Left ventricle myocardium superior (tissue), 1 donor: ENCODE results near the gene NPIPA1. TPM values are rescaled to one million over a fixed set of nuclear protein-coding genes. Genes with fewer than 3 reads are reported as not detected.
A peak's percentile ranks its signal among the peaks of the same experiment; 100 is the strongest.
"Not testable (repeated sequence)": the region's sequence is repeated elsewhere in the genome, so short reads cannot be mapped to it uniquely, and the experiment has no call there.

ENCODE experiments used
- ATAC-seq: fragments of 200-7000 bp; cut with Tn5 transposase; one replicate; pipeline ENCODE4 v1.9.1; 2020; ENCODE audit warnings: mild to moderate bottlenecking, moderate library complexity
- DNase-seq: peaks from one replicate; pipeline ENCODE4 v3.0.0-alpha.2; 2020
- intact Hi-C: fragments of 100-400 bp; cut with micrococcal nuclease; formaldehyde crosslinking; loops from one replicate; pipeline ENCODE4 v1.11.0; 2022
- total RNA-seq: library from RNA; stranded (reverse); fragmentation: NEBNext Ultra II Directional; extraction: Animal tissue kit (Norgen Biotek cat#: 25700); gene quantifications from one replicate; pipeline ENCODE4 v1.2.1, GENCODE V29; 2021
- donor health status: DM: no; HTN: yes; CAD: no; lungs with severe emphysema.

Gene NPIPA1
- total RNA-seq, 1 donor from 2014 or later: 46.3 TPM

- intact Hi-C loops, DNase-seq: not testable (repeated sequence)
- peak; percentile 65 for ATAC-seq
Measured at GRCh38 chr16:14928064-14928714, 9.1 kb upstream of the NPIPA1 start.

- intact Hi-C loops, DNase-seq, ATAC-seq: not testable (repeated sequence)
Measured at GRCh38 chr16:14929176-14929575, 8.1 kb upstream of the NPIPA1 start.

- ATAC-seq, intact Hi-C loops: not testable (repeated sequence)
Measured at GRCh38 chr16:14930246-14930645, 7.0 kb upstream of the NPIPA1 start.

GRCh38 chr16:14930971-14931370 lies 6.3 kb upstream of the NPIPA1 start:
- ATAC-seq, intact Hi-C loops: not testable (repeated sequence)
- DNase-seq: peak; percentile 18

More at GRCh38 chr16:14930246-14930645, 7.0 kb upstream of the NPIPA1 start:
- peak; percentile 3 for DNase-seq

- DNase-seq: peak; percentile 18
Measured at GRCh38 chr16:14932581-14933375, 4.5 kb upstream of the NPIPA1 start.

GRCh38 chr16:14937994-14938393 lies 751 bp downstream of the NPIPA1 start:
- DNase-seq, intact Hi-C loops, ATAC-seq: not testable (repeated sequence)

More at GRCh38 chr16:14932581-14933375, 4.5 kb upstream of the NPIPA1 start:
- intact Hi-C loops, ATAC-seq: not testable (repeated sequence)

- intact Hi-C loops, ATAC-seq, DNase-seq: not testable (repeated sequence)
Measured at GRCh38 chr16:14942686-14943085, 5.4 kb downstream of the NPIPA1 start.

GRCh38 chr16:14955546-14956231 lies 18.4 kb downstream of the NPIPA1 start:
- ATAC-seq: peak; percentile 98
- peak; percentile 85 for DNase-seq
- intact Hi-C loops: no loop called here

- DNase-seq (peak; percentile 29), ATAC-seq (no peak)
- intact Hi-C loops: no loop called here
Measured at GRCh38 chr16:14957576-14958322, 20.5 kb downstream of the NPIPA1 start.

- intact Hi-C loops: no loop called here
- no peak for ATAC-seq
- DNase-seq: no peak
Measured at GRCh38 chr16:14958323-14958600, 21.0 kb downstream of the NPIPA1 start.

- intact Hi-C loops: no loop called here
- ATAC-seq: no peak
- DNase-seq: no peak
Measured at GRCh38 chr16:14958970-14959369, 21.7 kb downstream of the NPIPA1 start.

GRCh38 chr16:14961405-14962186 lies 24.4 kb downstream of the NPIPA1 start:
- ATAC-seq: no peak
- DNase-seq: no peak
- intact Hi-C loops: no loop called here

- no peak for DNase-seq
- intact Hi-C loops: no loop called here
- ATAC-seq: no peak
Measured at GRCh38 chr16:14963281-14964173, 26.3 kb downstream of the NPIPA1 start.

GRCh38 chr16:14965328-14965727 lies 28.1 kb downstream of the NPIPA1 start:
- intact Hi-C loops: no loop called here
- ATAC-seq (no peak), DNase-seq (no peak)

GRCh38 chr16:14969795-14970194 lies 32.6 kb downstream of the NPIPA1 start:
- DNase-seq, intact Hi-C loops, ATAC-seq: not testable (repeated sequence)

- intact Hi-C loops, DNase-seq, ATAC-seq: not testable (repeated sequence)
Measured at GRCh38 chr16:14971621-14972228, 34.5 kb downstream of the NPIPA1 start.

- ATAC-seq, intact Hi-C loops, DNase-seq: not testable (repeated sequence)
Measured at GRCh38 chr16:14973785-14974322, 36.6 kb downstream of the NPIPA1 start.
